Esophagus mucosa (tissue), 1 donor: Measurements from ENCODE around the gene ATXN1. TPM values are rescaled to one million over a fixed set of nuclear protein-coding genes. Genes with fewer than 3 reads are reported as not detected.

Source experiments
- ATAC-seq: fragments of 200-7000 bp; cut with Tn5 transposase; one replicate; pipeline ENCODE4 v1.9.1; 2020
- total RNA-seq: library from RNA; stranded (reverse); gene quantifications from one replicate; pipeline ENCODE4 v1.2.4, GENCODE V29; 2023
- donor health status: DM: yes; HTN: yes; CAD: no.

ATXN1 gene
- total RNA-seq, 1 donor from 2014 or later, result 29.3 TPM

- ATAC-seq, result no peak
Measured at GRCh38 chr6:16742116-16742515, 19.1 kb downstream of the ATXN1 start.

GRCh38 chr6:16741112-16742016 lies 19.9 kb downstream of the ATXN1 start:
- no peak for ATAC-seq

GRCh38 chr6:16740097-16740496 lies 21.2 kb downstream of the ATXN1 start:
- ATAC-seq, result no peak

GRCh38 chr6:16739329-16739801 lies 21.9 kb downstream of the ATXN1 start:
- ATAC-seq, result peak; percentile 87

- no peak for ATAC-seq
Measured at GRCh38 chr6:16737925-16738324, 23.3 kb downstream of the ATXN1 start.

GRCh38 chr6:16736856-16737775 lies 24.1 kb downstream of the ATXN1 start:
- no peak for ATAC-seq

- peak; percentile 73 for ATAC-seq
Measured at GRCh38 chr6:16735014-16735413, 26.2 kb downstream of the ATXN1 start.

GRCh38 chr6:16733085-16733484 lies 28.2 kb downstream of the ATXN1 start:
- no peak for ATAC-seq

GRCh38 chr6:16731478-16732051 lies 29.7 kb downstream of the ATXN1 start:
- no peak for ATAC-seq

- no peak for ATAC-seq
Measured at GRCh38 chr6:16730738-16731477, 30.4 kb downstream of the ATXN1 start.

- ATAC-seq, result no peak
Measured at GRCh38 chr6:16729744-16730143, 31.5 kb downstream of the ATXN1 start.

- peak; percentile 22 for ATAC-seq
Measured at GRCh38 chr6:16729183-16729691, 32.0 kb downstream of the ATXN1 start.

GRCh38 chr6:16728513-16729182 lies 32.6 kb downstream of the ATXN1 start:
- ATAC-seq, result no peak

- ATAC-seq, result no peak
Measured at GRCh38 chr6:16727996-16728395, 33.3 kb downstream of the ATXN1 start.

GRCh38 chr6:16725145-16725864 lies 36.0 kb downstream of the ATXN1 start:
- peak; percentile 28 for ATAC-seq

GRCh38 chr6:16723826-16724225 lies 37.4 kb downstream of the ATXN1 start:
- peak; percentile 79 for ATAC-seq

- ATAC-seq, result no peak
Measured at GRCh38 chr6:16723402-16723801, 37.9 kb downstream of the ATXN1 start.

- peak; percentile 69 for ATAC-seq
Measured at GRCh38 chr6:16722630-16723029, 38.6 kb downstream of the ATXN1 start.

GRCh38 chr6:16721977-16722376 lies 39.3 kb downstream of the ATXN1 start:
- peak; percentile 45 for ATAC-seq

- no peak for ATAC-seq
Measured at GRCh38 chr6:16720861-16721260, 40.4 kb downstream of the ATXN1 start.

GRCh38 chr6:16719488-16719887 lies 41.8 kb downstream of the ATXN1 start:
- ATAC-seq, result no peak
